ENCODE data around the gene DNAH6.

The DNAH6 gene

GRCh38 chr2:84815146-84815545 is 298.8 kb downstream of the DNAH6 start:
- no peak overlapping the region for H2AFZ ChIP-seq (ENCODE audit: low read depth, low read length)
- no peak overlapping the region for H3K4me2 ChIP-seq (ENCODE audit: low read length)
- H3K79me2 ChIP-seq (ENCODE audit: low read length), result no peaks in the 10 kb centered on the region
- H3K27ac ChIP-seq (ENCODE audit: low read length), result no peak overlapping the region
- peaks cover 55% of the 10 kb centered on the region for H3K4me1 ChIP-seq (ENCODE audit: low read length)
- no peak for TF ChIP-seq CTCF (IDR thresholded peaks at IDR 0.05; ENCODE audit: low read depth, low read length)
- TF ChIP-seq EZH2phosphoT487 (IDR thresholded peaks at IDR 0.05; ENCODE audit: low read depth), result no peak
- no peak overlapping the region for H3K4me3 ChIP-seq (ENCODE audit: low read length)
- H3K9ac ChIP-seq (ENCODE audit: low read length), result no peak overlapping the region
- H3K9me3 ChIP-seq (ENCODE audit: insufficient read depth, low read length), result no peaks in the 10 kb centered on the region
- H3K27me3 ChIP-seq (ENCODE audit: low read depth, low read length), result no peaks in the 10 kb centered on the region
- no peaks in the 10 kb centered on the region for H4K20me1 ChIP-seq (ENCODE audit: insufficient read depth, low read length)
- H3K36me3 ChIP-seq (replicated peaks; ENCODE audit: low read depth, low read length), result peaks cover 2% of the 10 kb centered on the region

- Histone ChIP-seq H3K27ac (ENCODE audit: low read length) (peak overlapping the region; percentile 85), H4K20me1 (ENCODE audit: insufficient read depth, low read length) (no peaks in the 10 kb centered on the region), H3K4me3 (ENCODE audit: low read length) (peak overlapping the region; percentile 65), H3K36me3 (replicated peaks; ENCODE audit: low read depth, low read length) (peaks cover 2% of the 10 kb centered on the region), H3K9me3 (ENCODE audit: insufficient read depth, low read length) (no peaks in the 10 kb centered on the region), H3K4me2 (ENCODE audit: low read length) (peak overlapping the region; percentile 78), H3K9ac (ENCODE audit: low read length) (peak overlapping the region; percentile 46; the same call in 1 of the 2 replicates), H3K79me2 (ENCODE audit: low read length) (no peaks in the 10 kb centered on the region), H3K4me1 (ENCODE audit: low read length) (peaks cover 57% of the 10 kb centered on the region), H2AFZ (ENCODE audit: low read depth, low read length) (no peak overlapping the region), H3K27me3 (ENCODE audit: low read depth, low read length) (no peaks in the 10 kb centered on the region)
- TF ChIP-seq CTCF (IDR thresholded peaks at IDR 0.05; ENCODE audit: low read depth, low read length) (no peak), EZH2phosphoT487 (IDR thresholded peaks at IDR 0.05; ENCODE audit: low read depth) (no peak)
Observed at GRCh38 chr2:84816426-84817026, 300.2 kb downstream of the DNAH6 start.

- H3K4me2 ChIP-seq (ENCODE audit: low read length), result peak overlapping the region; percentile 78
Observed at GRCh38 chr2:84817239-84817655, 300.9 kb downstream of the DNAH6 start.

GRCh38 chr2:84821806-84822205 is 305.5 kb downstream of the DNAH6 start:
- TF ChIP-seq CTCF (IDR thresholded peaks at IDR 0.05; ENCODE audit: low read depth, low read length), result no peak
- no peak for TF ChIP-seq EZH2phosphoT487 (IDR thresholded peaks at IDR 0.05; ENCODE audit: low read depth)

More at GRCh38 chr2:84817239-84817655, 300.9 kb downstream of the DNAH6 start:
- peak overlapping the region; percentile 65 for H3K4me3 ChIP-seq (ENCODE audit: low read length)
- peak overlapping the region; percentile 85 for H3K27ac ChIP-seq (ENCODE audit: low read length)
- H2AFZ ChIP-seq (ENCODE audit: low read depth, low read length), result no peak overlapping the region
- no peak for TF ChIP-seq EZH2phosphoT487 (IDR thresholded peaks at IDR 0.05; ENCODE audit: low read depth)
- TF ChIP-seq CTCF (IDR thresholded peaks at IDR 0.05; ENCODE audit: low read depth, low read length), result no peak
- no peaks in the 10 kb centered on the region for H3K27me3 ChIP-seq (ENCODE audit: low read depth, low read length)
- no peaks in the 10 kb centered on the region for H4K20me1 ChIP-seq (ENCODE audit: insufficient read depth, low read length)
- H3K9me3 ChIP-seq (ENCODE audit: insufficient read depth, low read length), result no peaks in the 10 kb centered on the region
- peaks cover 57% of the 10 kb centered on the region for H3K4me1 ChIP-seq (ENCODE audit: low read length)
- peak overlapping the region; percentile 46; the same call in 1 of the 2 replicates for H3K9ac ChIP-seq (ENCODE audit: low read length)
- H3K79me2 ChIP-seq (ENCODE audit: low read length), result no peaks in the 10 kb centered on the region
- peaks cover 2% of the 10 kb centered on the region for H3K36me3 ChIP-seq (replicated peaks; ENCODE audit: low read depth, low read length)

More at GRCh38 chr2:84821806-84822205, 305.5 kb downstream of the DNAH6 start:
- Histone ChIP-seq H3K27ac (ENCODE audit: low read length) (no peak overlapping the region), H3K9ac (ENCODE audit: low read length) (no peak overlapping the region), H3K36me3 (replicated peaks; ENCODE audit: low read depth, low read length) (peaks cover 2% of the 10 kb centered on the region), H3K4me1 (ENCODE audit: low read length) (peaks cover 34% of the 10 kb centered on the region), H3K9me3 (ENCODE audit: insufficient read depth, low read length) (no peaks in the 10 kb centered on the region), H3K79me2 (ENCODE audit: low read length) (no peaks in the 10 kb centered on the region), H3K27me3 (ENCODE audit: low read depth, low read length) (no peaks in the 10 kb centered on the region), H2AFZ (ENCODE audit: low read depth, low read length) (no peak overlapping the region), H3K4me3 (ENCODE audit: low read length) (no peak overlapping the region), H3K4me2 (ENCODE audit: low read length) (no peak overlapping the region), H4K20me1 (ENCODE audit: insufficient read depth, low read length) (no peaks in the 10 kb centered on the region)

Measured in OCI-LY3 (cell line).